CD4-positive, alpha-beta memory T cell (primary cell): Measurements from ENCODE around the gene PARK7. TPM values are rescaled to one million over a fixed set of nuclear protein-coding genes. Genes with fewer than 3 reads are reported as not detected.

Experiments
- CTCF ChIA-PET: fragments of 350-600 bp; sonication (Branson Sonifier 250); formaldehyde crosslinking; loops from one replicate; lab custom pipeline; 2021; ENCODE audit warnings: inconsistent platforms; ENCODE audit not compliant: partially characterized antibody; lab: Charles Lee
- POLR2A ChIA-PET: fragments of 350-600 bp; sonication (Branson Sonifier 250); formaldehyde crosslinking; loops from one replicate; lab custom pipeline; 2021; ENCODE audit not compliant: partially characterized antibody; lab: Charles Lee
- DNase-seq, 5 donors: peaks; one replicate each; pipeline versions ENCODE4 v3.0.0 to v3.0.0-alpha.2; 2020 to 2022; ENCODE audit warnings: mixed read lengths in 1 of 5
- H3K27ac ChIP-seq: one replicate; pipeline ENCODE4 v1.7.0; 2013; ENCODE audit warnings: low read depth, low read length
- H3K27me3 ChIP-seq: 2 replicates; pipeline ENCODE4 v1.7.0; 2013; ENCODE audit warnings: mild to moderate bottlenecking, low read length, moderate library complexity; ENCODE audit not compliant: insufficient read depth
- H3K36me3 ChIP-seq: 2 replicates; pipeline ENCODE4 v1.7.0; 2013; ENCODE audit warnings: mild to moderate bottlenecking, low read length, moderate library complexity; ENCODE audit not compliant: insufficient read depth
- H3K4me1 ChIP-seq: 2 replicates; pipeline ENCODE4 v1.7.0; 2013; ENCODE audit warnings: mild to moderate bottlenecking, low read length, moderate library complexity; ENCODE audit not compliant: insufficient read depth
- H3K4me3 ChIP-seq, 2 donors: one replicate each; pipeline ENCODE4 v1.7.0; 2013; ENCODE audit warnings: low read length in 2 of 2, mild to moderate bottlenecking in 1 of 2
- H3K9me3 ChIP-seq, 2 donors: one replicate each; pipeline ENCODE4 v1.7.0; 2013; ENCODE audit warnings: low read length in 2 of 2, control low read depth in 1 of 2; ENCODE audit not compliant: control insufficient read depth in 1 of 2
- H3K27ac Mint-ChIP-seq, 7 donors: one replicate each; pipeline ENCODE4 v1.8.0; 2020 to 2021; ENCODE audit warnings: mixed read lengths in 7 of 7, mild to moderate bottlenecking in 6 of 7, inconsistent platforms in 3 of 7, moderate library complexity in 3 of 7
- H3K27me3 Mint-ChIP-seq, 2 donors: one replicate each; pipeline ENCODE4 v1.8.0; 2020 to 2021; ENCODE audit warnings: mixed read lengths in 2 of 2
- H3K36me3 Mint-ChIP-seq, 2 donors: one replicate each; pipeline ENCODE4 v1.8.0; 2020 to 2021; ENCODE audit warnings: mixed read lengths in 2 of 2, inconsistent platforms in 1 of 2, mild to moderate bottlenecking in 1 of 2
- H3K4me1 Mint-ChIP-seq, 4 donors: one replicate each; pipeline ENCODE4 v1.8.0; 2020 to 2021; ENCODE audit warnings: mixed read lengths in 4 of 4, mild to moderate bottlenecking in 1 of 4
- H3K4me3 Mint-ChIP-seq, 8 donors: one replicate each; pipeline ENCODE4 v1.8.0; 2020 to 2021; ENCODE audit warnings: mixed read lengths in 8 of 8, mild to moderate bottlenecking in 7 of 8, moderate library complexity in 6 of 8, inconsistent platforms in 3 of 8
- H3K9me3 Mint-ChIP-seq, 8 donors: one replicate each; pipeline ENCODE4 v1.8.0; 2020 to 2021; ENCODE audit warnings: mixed read lengths in 8 of 8, mild to moderate bottlenecking in 5 of 8, inconsistent platforms in 3 of 8, moderate library complexity in 1 of 8
- intact Hi-C: fragments of 100-400 bp; cut with micrococcal nuclease; formaldehyde crosslinking; loops from one replicate; pipeline ENCODE4 v1.15.1; 2023
- polyA plus RNA-seq, 2 donors: library from polyadenylated mRNA; unstranded; fragments of 300-500 nt; fragmentation: Illumina TruSeq; gene quantifications; one replicate each; pipeline ENCODE4 v1.2.3, GENCODE V29; 2021
- total RNA-seq, 2 experiments: library from RNA; stranded (reverse); gene quantifications; one replicate each; pipeline ENCODE4 v1.2.3, GENCODE V29; 2021

PARK7 gene
- total and polyA plus RNA-seq, 4 experiments from 2014 or later: 112 to 381 (median 232) TPM

- Mint-ChIP-seq H3K9me3 (no peaks in the 10 kb centered on the region), H3K4me3 (peak overlapping the region in 7 of 8 donors; percentile 69 to 89 (median 79)), H3K27ac (peak overlapping the region; percentile 73 to 94 (median 84)), H3K36me3 (no peaks in the 10 kb centered on the region), H3K27me3 (peaks cover 0 to 4% of the 10 kb centered on the region in 2 donors), H3K4me1 (peaks cover 20 to 30% (median 25%) of the 10 kb centered on the region in 4 donors)
- no peaks in the 10 kb centered on the region for H3K36me3 ChIP-seq
- CTCF ChIA-PET: interaction anchor here (1.2 to 1.4 kb wide), 3 partner anchors 15 to 28 kb away, joined by 3 to 6 read pairs (median 4); no protein-coding TSS in a partner anchor
- H3K9me3 ChIP-seq: no peaks in the 10 kb centered on the region
- intact Hi-C loops: no loop called here
- DNase-seq: no peak
- H3K4me1 ChIP-seq: peaks cover 29% of the 10 kb centered on the region
- peak overlapping the region; percentile 39 for H3K27ac ChIP-seq
- H3K4me3 ChIP-seq: peak overlapping the region in 1 of 2 donors; percentile 30
- POLR2A ChIA-PET: interaction anchor here (0.9 to 1.5 kb wide), 3 partner anchors 9 to 30 kb away, joined by 3 to 8 read pairs (median 4); partner anchors contain the start of genes PARK7 and TNFRSF9
- H3K27me3 ChIP-seq: no peaks in the 10 kb centered on the region
Observed at GRCh38 chr1:7931446-7931812, 30.1 kb upstream of the PARK7 start.

DNA sequence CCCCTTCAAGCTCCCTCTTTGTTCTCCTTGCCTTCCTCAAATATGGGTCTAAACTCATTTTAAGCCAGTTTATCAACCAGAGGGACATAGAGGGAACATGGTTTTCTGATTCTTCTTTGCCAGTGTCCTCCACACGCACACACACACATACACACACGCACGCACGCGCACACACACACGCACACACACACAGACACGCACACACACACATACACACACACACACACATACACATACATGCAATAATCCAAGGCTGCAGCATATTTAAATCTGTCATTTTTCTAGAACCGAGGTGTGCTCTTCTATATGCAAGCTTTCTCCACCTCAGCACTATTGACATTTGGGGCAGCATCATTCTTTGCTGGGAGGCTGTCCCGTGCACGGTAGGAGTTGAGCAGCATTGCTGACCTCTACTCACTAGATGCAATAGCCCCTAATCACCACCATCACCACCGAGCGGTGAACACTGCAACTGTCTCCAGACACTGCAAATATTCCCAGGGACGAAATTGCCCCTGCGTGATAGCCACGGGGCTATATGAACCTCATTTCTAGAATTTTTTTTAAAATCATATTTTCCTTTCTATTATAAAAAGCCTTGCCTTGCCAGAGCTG lies 28.9 kb upstream of the PARK7 start:
- CTCF ChIA-PET: interaction anchor here (1.1 kb wide), 1 partner anchor 10 kb away, joined by 3 read pairs; no protein-coding TSS in a partner anchor
- no peak overlapping the region for H3K4me3 ChIP-seq
- POLR2A ChIA-PET: no interaction called here
- no peaks in the 10 kb centered on the region for H3K27me3 ChIP-seq
- intact Hi-C loops: no loop called here
- peaks cover 4 to 8% of the 10 kb centered on the region in 2 donors for H3K27me3 Mint-ChIP-seq
- H3K9me3 Mint-ChIP-seq: no peaks in the 10 kb centered on the region
- H3K36me3 ChIP-seq: no peaks in the 10 kb centered on the region
- peaks cover 20 to 30% (median 25%) of the 10 kb centered on the region in 4 donors for H3K4me1 Mint-ChIP-seq
- no peaks in the 10 kb centered on the region for H3K36me3 Mint-ChIP-seq
- DNase-seq: no peak
- H3K4me3 Mint-ChIP-seq: peak overlapping the region in 1 of 8 donors; percentile 1
- H3K27ac ChIP-seq: no peak overlapping the region
- no peak overlapping the region for H3K27ac Mint-ChIP-seq
- H3K4me1 ChIP-seq: peaks cover 29% of the 10 kb centered on the region
- H3K9me3 ChIP-seq: no peaks in the 10 kb centered on the region

- no peak overlapping the region for H3K4me3 Mint-ChIP-seq
- no peaks in the 10 kb centered on the region for H3K36me3 ChIP-seq
- H3K36me3 Mint-ChIP-seq: no peaks in the 10 kb centered on the region
- peaks cover 6% of the 10 kb centered on the region for H3K27me3 ChIP-seq
- H3K4me3 ChIP-seq: no peak overlapping the region
- H3K27ac Mint-ChIP-seq: no peak overlapping the region
- H3K9me3 ChIP-seq: no peaks in the 10 kb centered on the region
- DNase-seq: no peak
- peaks cover 20 to 22% of the 10 kb centered on the region in 2 donors for H3K27me3 Mint-ChIP-seq
- ChIA-PET POLR2A (no interaction called here), CTCF (no interaction called here)
- H3K27ac ChIP-seq: no peak overlapping the region
- H3K9me3 Mint-ChIP-seq: peaks cover 0 to 3% (median 0%) of the 10 kb centered on the region in 8 donors
- intact Hi-C loops: no loop called here
- H3K4me1 ChIP-seq: peaks cover 26% of the 10 kb centered on the region
- H3K4me1 Mint-ChIP-seq: peaks cover 18 to 31% (median 24%) of the 10 kb centered on the region in 4 donors
Observed at GRCh38 chr1:7938070-7938469, 23.4 kb upstream of the PARK7 start.

DNA sequence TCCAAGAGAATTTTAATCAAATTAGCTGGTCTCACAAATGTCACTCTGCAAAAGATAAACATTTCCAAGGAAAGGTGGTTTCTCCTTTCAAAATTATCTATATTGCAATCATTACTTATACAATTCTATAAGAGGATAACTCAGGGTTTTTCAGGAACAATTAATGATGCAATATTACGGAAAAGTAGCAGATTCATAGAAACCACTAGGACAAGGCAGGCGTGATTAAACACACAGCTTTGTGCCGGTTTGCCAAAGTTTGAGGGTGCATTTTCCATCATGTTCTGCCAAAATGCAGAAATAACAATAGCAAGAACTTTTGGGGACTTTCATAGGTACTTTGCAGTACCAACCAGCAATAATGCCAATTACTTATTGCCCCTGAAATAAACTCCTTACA lies 21.5 kb upstream of the PARK7 start:
- H3K27ac Mint-ChIP-seq: no peak overlapping the region
- intact Hi-C loops: no loop called here
- Histone ChIP-seq H3K27ac (no peak overlapping the region), H3K4me1 (peaks cover 26% of the 10 kb centered on the region), H3K36me3 (no peaks in the 10 kb centered on the region), H3K9me3 (no peaks in the 10 kb centered on the region), H3K4me3 (no peak overlapping the region), H3K27me3 (peaks cover 6% of the 10 kb centered on the region)
- ChIA-PET POLR2A (interaction anchor here (0.9 to 1.7 kb wide), 4 partner anchors 9 to 22 kb away, joined by 3 to 8 read pairs (median 6); partner anchors contain the start of gene PARK7), CTCF (interaction anchor here (0.9 to 1.3 kb wide), 2 partner anchors 36 to 52 kb away, joined by 3 read pairs; no protein-coding TSS in a partner anchor)
- no peaks in the 10 kb centered on the region for H3K36me3 Mint-ChIP-seq
- H3K9me3 Mint-ChIP-seq: peaks cover 0 to 3% (median 0%) of the 10 kb centered on the region in 8 donors
- DNase-seq: no peak
- H3K27me3 Mint-ChIP-seq: peaks cover 19 to 20% of the 10 kb centered on the region in 2 donors
- H3K4me1 Mint-ChIP-seq: peaks cover 20 to 37% (median 26%) of the 10 kb centered on the region in 4 donors
- peak overlapping the region in 1 of 8 donors; percentile 81 for H3K4me3 Mint-ChIP-seq

- Mint-ChIP-seq H3K4me3 (peak within 1 kb of the TSS; percentile 71 to 85 (median 80)), H3K4me1 (peaks cover 20 to 37% (median 26%) of the 10 kb centered on the region in 4 donors), H3K27ac (peak within 1 kb of the TSS; percentile 19 to 94 (median 67)), H3K9me3 (peaks cover 0 to 3% (median 0%) of the 10 kb centered on the region in 8 donors), H3K36me3 (no peaks in the 10 kb centered on the region), H3K27me3 (peaks cover 17 to 20% of the 10 kb centered on the region in 2 donors)
- ChIA-PET POLR2A (interaction anchor here (0.6 to 1.7 kb wide), 5 partner anchors 8 to 155 kb away, joined by 3 to 8 read pairs (median 5); partner anchors contain the start of gene PARK7), CTCF (interaction anchor here (0.7 to 1.3 kb wide), 2 partner anchors 16 to 37 kb away, joined by 3 to 5 read pairs; no protein-coding TSS in a partner anchor)
- Histone ChIP-seq H3K27ac (no peak within 1 kb of the TSS), H3K4me1 (peaks cover 26% of the 10 kb centered on the region), H3K36me3 (no peaks in the 10 kb centered on the region), H3K9me3 (no peaks in the 10 kb centered on the region), H3K4me3 (no peak within 1 kb of the TSS), H3K27me3 (peaks cover 6% of the 10 kb centered on the region)
- intact Hi-C loops: no loop called here
- DNase-seq: peak in 1 of 5 donors; percentile 84
Observed at GRCh38 chr1:7940745-7941436, 20.6 kb upstream of the PARK7 start, which contains the start of gene TNFRSF9. TSS of gene TNFRSF9 (minus strand) at chr1:7940839. CDS start at chr1:7939994, 845 bp downstream.

DNA sequence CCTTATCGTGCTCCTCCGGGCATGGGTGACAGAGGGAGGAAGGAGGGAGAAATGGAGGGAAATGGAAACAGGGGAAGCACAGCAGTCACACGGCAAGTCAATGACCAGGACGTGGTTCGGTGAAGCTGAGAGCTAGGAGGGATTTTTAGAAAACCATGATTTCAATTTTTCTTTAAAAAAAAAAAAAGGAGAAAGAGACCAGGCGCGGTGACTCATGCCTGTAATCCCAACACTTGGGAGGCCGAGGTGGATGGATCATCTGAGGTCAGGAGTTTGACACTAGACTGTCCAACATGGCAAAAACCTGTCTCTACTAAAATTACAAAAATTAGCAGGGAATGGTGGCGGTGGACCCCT lies 20.1 kb upstream of the PARK7 start:
- intact Hi-C loops: no loop called here
- H3K4me1 ChIP-seq: peaks cover 26% of the 10 kb centered on the region

More for the DNA sequence above, 20.1 kb upstream of the PARK7 start:
- no peaks in the 10 kb centered on the region for H3K9me3 ChIP-seq
- ChIA-PET CTCF (interaction anchor here (0.7 to 1.8 kb wide), 6 partner anchors 15 to 189 kb away, joined by 3 to 6 read pairs (median 4); no protein-coding TSS in a partner anchor), POLR2A (interaction anchor here (0.6 to 1.3 kb wide), 2 partner anchors 11 to 156 kb away, joined by 4 to 8 read pairs; no protein-coding TSS in a partner anchor)
- H3K4me3 ChIP-seq: no peak overlapping the region
- peaks cover 6% of the 10 kb centered on the region for H3K27me3 ChIP-seq
- Mint-ChIP-seq H3K27ac (peak overlapping the region; percentile 19 to 94 (median 67)), H3K4me1 (peaks cover 20 to 37% (median 26%) of the 10 kb centered on the region in 4 donors), H3K4me3 (peak overlapping the region; percentile 70 to 85 (median 80)), H3K36me3 (no peaks in the 10 kb centered on the region), H3K27me3 (peaks cover 17 to 20% of the 10 kb centered on the region in 2 donors), H3K9me3 (peaks cover 0 to 3% (median 0%) of the 10 kb centered on the region in 8 donors)
- no peaks in the 10 kb centered on the region for H3K36me3 ChIP-seq
- H3K27ac ChIP-seq: no peak overlapping the region
- DNase-seq: no peak
